HFFc6 (cell line): Measurements from ENCODE around the gene MKNK2. TPM values are rescaled to one million over a fixed set of nuclear protein-coding genes. Genes with fewer than 3 reads are reported as not detected.

ENCODE experiments used
- DNase-seq: peaks from one replicate; pipeline ENCODE4 v3.0.0-alpha.2; 2018
- H3K27ac Mint-ChIP-seq: 2 replicates; pipeline ENCODE4 v1.8.0; 2020; ENCODE audit warnings: mild to moderate bottlenecking, mixed read lengths
- H3K27me3 Mint-ChIP-seq: 2 replicates; pipeline ENCODE4 v1.8.0; 2021; ENCODE audit warnings: mild to moderate bottlenecking, moderate library complexity, mixed read lengths; ENCODE audit not compliant: insufficient read depth
- H3K36me3 Mint-ChIP-seq: 2 replicates; pipeline ENCODE4 v1.8.0; 2021; ENCODE audit warnings: low read depth, mixed read lengths
- H3K4me1 Mint-ChIP-seq: 2 replicates; pipeline ENCODE4 v1.8.0; 2020; ENCODE audit warnings: low read depth, mixed read lengths
- H3K4me3 Mint-ChIP-seq: 2 replicates; pipeline ENCODE4 v1.8.0; 2020; ENCODE audit warnings: mild to moderate bottlenecking, moderate library complexity, mixed read lengths
- H3K9me3 Mint-ChIP-seq: 2 replicates; pipeline ENCODE4 v1.8.0; 2020; ENCODE audit warnings: mild to moderate bottlenecking, mixed read lengths
- CTCF ChIP-seq: fragments of 200-600 bp; sonication (generic); IDR thresholded peaks from 2 replicates; pipeline ENCODE4 v1.5.0; 2021; ENCODE audit warnings: antibody characterized with exemption, mild to moderate bottlenecking
- total RNA-seq, 6 experiments: library from RNA; stranded (reverse); fragmentation: NEBNext Ultra II Directional; extraction: Animal tissue kit (Norgen Biotek cat#: 25700); gene quantifications; 2 replicates in 1 of 6; 3 replicates in 5 of 6; pipeline ENCODE4 v1.2.3, GENCODE V29; 2021

Gene MKNK2
- total RNA-seq, 6 experiments from 2014 or later = 61.5 to 82.9 (median 65.2) TPM

- H3K36me3 Mint-ChIP-seq = no peaks in the 10 kb centered on the region
- H3K27me3 Mint-ChIP-seq = no peaks in the 10 kb centered on the region
- 0 out of 2 replicates have a peak, but pooled peaks cover under 1% of the 10 kb centered on the region for H3K9me3 Mint-ChIP-seq
- H3K4me3 Mint-ChIP-seq = no peak overlapping the region
- DNase-seq = no peak
- H3K27ac Mint-ChIP-seq = no peak overlapping the region
- no peak for TF ChIP-seq CTCF
- no peaks in the 10 kb centered on the region for H3K4me1 Mint-ChIP-seq
These were observed 9.7 kb downstream of the MKNK2 start for GRCh38 chr19:2041433-2041682.

GRCh38 chr19:2040647-2041432 is 10.2 kb downstream of the MKNK2 start:
- H3K4me3 Mint-ChIP-seq = no peak overlapping the region
- H3K9me3 Mint-ChIP-seq = peaks cover 5% of the 10 kb centered on the region; the same call in 1 of the 2 replicates
- no peak for DNase-seq
- no peaks in the 10 kb centered on the region for H3K4me1 Mint-ChIP-seq
- no peak for TF ChIP-seq CTCF
- H3K36me3 Mint-ChIP-seq = no peaks in the 10 kb centered on the region
- H3K27me3 Mint-ChIP-seq = no peaks in the 10 kb centered on the region
- H3K27ac Mint-ChIP-seq = no peak overlapping the region

- Mint-ChIP-seq H3K4me1 (no peaks in the 10 kb centered on the region), H3K36me3 (no peaks in the 10 kb centered on the region), H3K27me3 (no peaks in the 10 kb centered on the region), H3K4me3 (no peak overlapping the region), H3K9me3 (peaks cover 7% of the 10 kb centered on the region; the same call in 1 of the 2 replicates), H3K27ac (no peak overlapping the region)
- no peak for TF ChIP-seq CTCF
- DNase-seq = no peak
These were observed 10.9 kb downstream of the MKNK2 start for GRCh38 chr19:2039959-2040646.

- Mint-ChIP-seq H3K27me3 (no peaks in the 10 kb centered on the region), H3K4me1 (no peaks in the 10 kb centered on the region), H3K9me3 (peaks cover 7% of the 10 kb centered on the region; the same call in 1 of the 2 replicates), H3K4me3 (no peak overlapping the region), H3K27ac (no peak overlapping the region), H3K36me3 (no peaks in the 10 kb centered on the region)
- no peak for DNase-seq
- TF ChIP-seq CTCF = no peak
These were observed 11.7 kb downstream of the MKNK2 start for GRCh38 chr19:2039089-2039958.

GRCh38 chr19:2038284-2039088 is 12.6 kb downstream of the MKNK2 start:
- Mint-ChIP-seq H3K4me1 (no peaks in the 10 kb centered on the region), H3K9me3 (peaks cover 7% of the 10 kb centered on the region; the same call in 1 of the 2 replicates), H3K36me3 (no peaks in the 10 kb centered on the region), H3K4me3 (no peak overlapping the region), H3K27me3 (no peaks in the 10 kb centered on the region), H3K27ac (no peak overlapping the region)
- DNase-seq = no peak
- TF ChIP-seq CTCF = no peak
